Measurements from ENCODE around the gene FOXA2. TPM values are rescaled to one million over a fixed set of nuclear protein-coding genes. Genes with fewer than 3 reads are reported as not detected.
"Not testable (repeated sequence)": the region's sequence is repeated elsewhere in the genome, so short reads cannot be mapped to it uniquely, and the experiment has no call there.

FOXA2 gene
- total RNA-seq, 1 donor from 2014 or later = 35.6 TPM

DNA sequence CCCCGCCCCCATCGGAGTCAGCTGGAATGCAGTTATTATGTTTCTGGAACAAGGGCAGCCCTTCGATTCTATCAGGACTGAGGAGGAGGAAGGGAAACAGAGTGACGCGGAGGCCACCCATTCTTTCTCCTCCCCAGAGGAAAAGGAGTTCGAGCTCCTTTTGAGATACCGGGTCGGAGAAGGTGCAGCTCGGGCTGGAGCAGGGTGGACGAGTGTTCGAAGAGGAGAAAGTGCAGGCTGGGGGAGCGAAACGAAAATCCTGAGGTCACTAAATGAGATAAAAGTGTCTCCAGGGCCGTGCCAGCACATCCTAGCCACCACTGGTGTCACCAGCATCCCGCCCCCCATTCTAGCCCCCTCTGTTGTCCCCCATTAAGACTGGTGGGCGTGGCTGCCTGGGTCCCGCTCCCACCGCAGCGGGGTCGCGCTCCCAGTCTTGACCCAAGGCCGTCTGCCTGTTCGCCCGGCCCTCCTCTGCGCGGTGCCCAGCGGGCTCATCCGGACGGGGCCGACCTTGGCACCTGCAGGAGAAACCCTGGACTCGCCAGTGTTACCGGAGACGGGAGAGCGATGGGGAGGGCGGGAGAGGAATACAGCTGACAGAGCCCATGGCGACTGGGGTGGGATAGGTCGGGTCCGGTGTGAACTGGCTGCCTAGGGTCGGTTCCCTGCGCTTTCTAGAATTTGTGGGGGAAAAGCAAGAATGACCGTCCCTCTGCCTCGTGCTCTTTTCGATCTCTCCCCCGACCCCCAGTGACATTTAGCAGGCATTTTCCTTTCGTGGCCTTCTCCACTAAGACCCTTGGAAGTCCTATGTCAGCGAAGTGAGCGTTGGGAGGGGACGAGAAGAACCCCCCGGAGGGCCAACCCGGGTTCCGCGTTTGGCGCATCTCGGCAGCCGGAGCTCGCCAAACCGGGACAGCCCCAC lies 16.2 kb downstream of the FOXA2 start:
- no peak for DNase-seq (ENCODE audit: low spot score)

DNA sequence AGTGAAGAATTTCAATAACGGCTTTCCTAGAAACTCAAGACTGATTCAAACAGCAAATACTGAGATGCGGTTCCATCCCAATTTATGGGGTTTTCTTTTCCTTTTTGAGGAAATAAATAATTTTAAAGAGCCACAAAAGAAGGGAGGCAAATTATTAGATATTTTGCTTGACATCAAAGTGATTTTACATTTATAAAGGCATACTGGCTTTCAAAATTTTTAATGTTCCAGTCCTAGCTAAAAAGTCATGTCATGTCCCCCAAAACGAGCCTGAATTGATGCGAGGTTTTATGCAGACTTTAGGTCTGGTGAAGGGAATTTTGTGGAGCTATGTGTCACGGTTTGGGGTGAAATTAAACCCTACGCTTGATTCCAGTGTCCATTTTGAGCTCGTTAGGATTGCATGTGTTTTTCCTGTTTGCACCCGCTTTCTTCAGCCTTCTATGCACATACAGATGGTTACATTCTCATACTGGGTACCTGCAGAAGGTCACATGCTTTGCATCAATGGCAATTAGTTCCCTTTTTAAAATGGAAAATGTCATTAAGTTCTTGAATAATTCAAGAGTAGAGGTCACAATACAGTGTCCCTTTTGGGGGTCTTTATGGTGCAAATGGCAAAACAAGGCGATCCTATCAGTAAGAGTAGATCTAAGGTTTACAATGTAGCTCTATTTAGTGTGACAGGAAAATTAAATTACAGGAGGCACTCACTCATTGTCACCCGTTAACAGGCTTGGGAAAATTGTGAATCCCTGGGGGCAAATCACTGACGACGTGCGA lies 17.3 kb downstream of the FOXA2 start:
- DNase-seq (ENCODE audit: low spot score) = no peak

DNA sequence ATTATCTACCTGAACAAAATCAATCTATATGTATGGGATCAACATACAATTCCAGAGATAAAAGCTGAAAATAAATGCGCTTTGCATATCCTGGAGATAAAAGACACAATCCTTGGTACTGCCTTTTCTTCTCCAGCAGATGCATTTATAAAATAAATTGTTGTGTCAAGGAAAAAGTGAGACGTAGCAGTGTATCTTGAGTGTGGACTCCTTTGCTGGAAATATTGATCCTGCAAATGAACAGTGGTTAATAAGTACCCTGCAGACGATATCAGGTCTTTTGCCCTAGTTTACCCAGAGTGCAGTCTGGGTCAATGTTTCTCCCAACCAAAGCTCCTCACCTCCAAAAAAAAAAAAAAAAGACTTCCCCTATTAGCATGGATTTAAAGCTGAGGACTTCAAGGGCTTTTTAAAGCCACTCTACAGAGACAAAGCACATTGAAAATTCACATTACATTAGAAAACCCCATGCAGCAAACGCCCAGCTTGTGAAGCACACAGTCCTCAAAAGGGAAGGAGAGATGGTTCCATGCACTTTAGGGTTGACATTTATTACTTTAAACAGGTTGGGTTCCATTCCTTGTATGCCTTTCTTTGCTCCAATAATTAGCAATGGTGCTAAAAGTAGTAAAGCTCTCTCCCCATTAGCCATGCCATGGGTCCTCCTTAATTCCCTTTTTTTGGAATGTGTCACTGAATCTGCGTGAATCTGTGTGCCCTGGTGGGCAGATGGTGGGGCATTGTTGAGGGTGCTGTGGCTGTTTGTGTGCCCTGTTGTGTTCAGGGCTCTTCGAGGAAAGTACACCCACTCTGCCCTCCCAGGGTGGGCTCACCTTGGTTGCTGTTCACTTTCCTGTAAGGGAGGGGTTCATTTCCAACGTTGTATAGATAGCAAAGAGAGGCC lies 21.1 kb downstream of the FOXA2 start:
- no peak for DNase-seq (ENCODE audit: low spot score)

DNA sequence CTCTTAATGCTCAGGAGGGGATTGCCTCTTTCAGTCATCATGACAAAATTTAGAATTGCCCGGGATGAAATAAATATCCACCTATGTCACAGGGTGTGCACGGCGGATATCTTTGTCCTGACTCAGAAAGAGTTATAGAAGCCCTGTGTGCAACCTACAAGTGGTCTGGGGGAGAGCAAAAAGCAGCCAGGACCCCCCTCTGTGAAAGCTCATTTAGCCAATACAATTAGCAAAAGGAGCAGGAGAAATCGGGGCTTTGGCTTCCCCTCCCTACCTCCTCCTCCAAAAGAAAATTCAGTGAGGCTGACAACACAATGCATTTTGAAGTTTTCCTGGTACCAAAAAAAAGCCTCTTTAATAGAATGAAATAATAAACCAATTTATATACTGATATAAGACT lies 21.8 kb downstream of the FOXA2 start:
- DNase-seq (ENCODE audit: low spot score) = no peak

DNA sequence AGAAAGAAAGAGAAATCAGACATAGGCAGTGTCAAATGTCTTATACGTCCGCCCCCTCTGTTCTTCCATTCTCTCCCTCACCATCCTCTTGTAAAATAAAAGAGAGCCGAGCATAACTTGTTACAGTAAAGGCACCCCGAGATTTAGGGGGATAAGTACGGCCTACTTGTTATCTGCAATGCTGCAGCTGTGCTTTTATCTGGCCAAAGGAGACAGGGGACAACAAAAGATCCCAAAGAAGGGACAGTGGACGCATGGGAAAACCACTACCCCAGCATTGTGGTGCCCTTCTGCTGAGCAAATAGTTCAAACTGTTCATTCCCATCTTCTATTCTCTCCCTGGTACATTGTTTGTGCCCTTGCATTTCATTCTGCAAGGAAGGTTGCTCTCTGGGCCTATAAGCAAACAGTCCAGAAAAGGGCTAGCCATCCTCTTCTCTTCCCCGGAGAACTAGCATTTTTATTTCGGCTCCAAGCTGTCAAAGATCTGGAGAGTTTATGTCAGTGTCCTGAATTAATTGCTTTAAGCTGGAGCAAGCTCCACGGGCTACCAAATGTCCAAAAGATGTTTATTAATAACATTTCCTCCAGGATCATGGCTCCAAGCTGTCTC lies 22.3 kb downstream of the FOXA2 start:
- DNase-seq (ENCODE audit: low spot score) = no peak

DNA sequence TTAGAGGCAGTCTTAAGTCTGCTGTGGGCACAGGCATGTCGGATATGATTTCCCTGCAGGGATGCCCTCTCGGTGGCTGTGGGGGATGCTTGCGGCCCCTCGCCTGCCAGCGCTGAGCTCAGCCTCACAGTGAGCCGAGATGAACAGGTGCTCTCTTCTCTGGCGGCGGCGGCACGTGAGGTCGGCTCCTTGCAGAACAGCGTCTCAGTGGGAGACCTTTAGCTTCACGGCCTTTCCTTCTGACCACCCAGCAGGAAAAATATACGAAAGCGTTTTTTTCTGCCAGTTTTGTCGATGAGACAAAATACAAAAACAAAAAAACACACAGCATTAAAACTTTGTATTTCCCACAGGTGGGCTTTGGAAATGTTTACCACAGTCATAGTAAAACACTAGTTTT lies 23.6 kb downstream of the FOXA2 start:
- DNase-seq (ENCODE audit: low spot score) = no peak

DNA sequence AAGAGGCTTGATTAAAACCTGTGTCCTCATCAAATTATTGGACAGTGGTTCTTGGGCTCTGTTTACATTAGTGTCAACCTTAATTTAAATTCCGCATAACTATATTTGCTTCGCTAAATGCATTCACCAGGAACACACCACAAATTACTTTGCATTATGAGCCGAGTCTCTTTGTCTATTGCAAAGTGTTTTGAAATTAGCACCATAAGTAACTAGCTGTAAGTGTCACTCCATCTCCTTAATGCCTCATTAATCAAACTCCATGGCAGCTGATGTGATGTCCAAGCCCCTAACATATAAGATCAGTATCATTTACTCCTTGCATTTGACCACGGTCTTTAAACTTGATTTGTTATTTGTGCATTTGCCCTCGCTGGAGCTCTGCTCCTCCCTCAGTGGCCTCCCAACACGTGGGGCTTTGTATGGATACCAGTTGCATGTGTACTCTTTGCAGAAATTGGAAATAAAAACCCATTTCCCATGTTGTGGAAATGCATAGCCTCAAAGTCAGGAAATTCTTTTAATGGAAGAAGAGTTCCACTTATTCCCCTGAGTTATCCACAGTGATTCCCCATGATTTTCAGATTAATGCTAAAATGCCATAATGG lies 24.6 kb downstream of the FOXA2 start:
- no peak for DNase-seq (ENCODE audit: low spot score)

DNA sequence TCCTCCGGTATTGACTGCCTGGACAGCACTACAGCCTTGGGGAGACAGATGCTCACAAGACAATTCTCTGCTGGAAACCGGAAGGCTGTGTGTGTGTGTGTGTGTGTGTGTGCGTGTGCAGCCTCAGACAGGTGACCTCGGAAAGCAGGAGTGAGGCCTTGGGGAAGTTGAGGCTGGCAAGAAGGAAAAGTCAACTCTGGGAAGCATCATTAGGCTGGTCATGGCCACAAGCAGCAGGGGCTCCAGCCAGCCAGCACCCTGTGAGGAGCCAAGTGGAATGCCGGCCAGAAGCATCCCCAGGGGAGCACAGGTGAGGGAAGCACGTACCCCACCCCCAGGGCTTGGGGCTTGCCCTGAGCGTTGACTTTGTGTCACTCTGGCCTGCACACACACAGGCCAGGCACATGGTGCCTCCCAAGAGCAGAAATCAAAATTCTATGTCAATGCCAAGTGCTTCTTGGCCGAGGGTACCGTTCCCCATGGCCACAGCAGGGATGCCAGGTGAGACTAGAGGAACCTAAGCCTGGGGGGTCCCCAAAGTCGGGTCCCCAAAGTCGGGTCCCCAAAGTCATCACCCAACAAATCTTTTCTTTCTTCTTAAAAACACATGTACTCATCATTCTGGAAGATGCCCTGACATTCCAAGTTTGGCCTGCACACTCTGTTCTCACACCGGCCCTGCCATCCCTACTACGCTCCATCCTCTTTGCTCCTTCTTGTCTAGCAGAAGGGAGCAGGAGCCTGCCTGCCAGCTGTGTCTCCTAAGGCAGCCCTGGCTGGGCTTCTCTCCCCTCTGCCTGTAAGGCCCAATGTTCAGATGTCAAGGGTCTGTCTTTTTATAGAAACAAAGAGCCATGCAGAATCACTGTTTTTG lies 26.7 kb downstream of the FOXA2 start:
- DNase-seq (ENCODE audit: low spot score) = no peak

DNA sequence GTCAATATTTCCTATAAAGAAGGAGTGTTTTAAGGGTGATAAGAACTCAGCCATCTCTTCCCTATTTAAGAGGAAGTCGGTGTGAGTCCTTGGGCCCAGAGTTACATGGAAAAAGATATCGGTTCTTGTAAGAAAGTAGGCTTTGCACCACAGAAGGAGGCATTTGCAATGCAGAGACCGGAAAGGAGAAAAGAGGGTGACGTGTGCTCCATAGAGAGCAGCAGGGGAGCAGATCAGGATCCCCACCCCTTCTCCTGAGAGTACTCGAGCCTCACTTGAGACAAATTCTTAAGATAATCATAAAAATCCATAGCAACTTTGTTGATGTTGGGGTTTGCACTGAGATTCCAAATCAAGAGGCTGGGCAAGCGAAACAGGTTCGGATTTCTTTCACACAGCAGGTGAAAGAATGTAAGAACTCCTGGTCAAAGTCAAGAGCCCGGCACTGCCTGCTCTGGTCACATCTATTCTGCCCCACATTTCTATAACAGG lies 27.8 kb downstream of the FOXA2 start:
- no peak for DNase-seq (ENCODE audit: low spot score)

DNA sequence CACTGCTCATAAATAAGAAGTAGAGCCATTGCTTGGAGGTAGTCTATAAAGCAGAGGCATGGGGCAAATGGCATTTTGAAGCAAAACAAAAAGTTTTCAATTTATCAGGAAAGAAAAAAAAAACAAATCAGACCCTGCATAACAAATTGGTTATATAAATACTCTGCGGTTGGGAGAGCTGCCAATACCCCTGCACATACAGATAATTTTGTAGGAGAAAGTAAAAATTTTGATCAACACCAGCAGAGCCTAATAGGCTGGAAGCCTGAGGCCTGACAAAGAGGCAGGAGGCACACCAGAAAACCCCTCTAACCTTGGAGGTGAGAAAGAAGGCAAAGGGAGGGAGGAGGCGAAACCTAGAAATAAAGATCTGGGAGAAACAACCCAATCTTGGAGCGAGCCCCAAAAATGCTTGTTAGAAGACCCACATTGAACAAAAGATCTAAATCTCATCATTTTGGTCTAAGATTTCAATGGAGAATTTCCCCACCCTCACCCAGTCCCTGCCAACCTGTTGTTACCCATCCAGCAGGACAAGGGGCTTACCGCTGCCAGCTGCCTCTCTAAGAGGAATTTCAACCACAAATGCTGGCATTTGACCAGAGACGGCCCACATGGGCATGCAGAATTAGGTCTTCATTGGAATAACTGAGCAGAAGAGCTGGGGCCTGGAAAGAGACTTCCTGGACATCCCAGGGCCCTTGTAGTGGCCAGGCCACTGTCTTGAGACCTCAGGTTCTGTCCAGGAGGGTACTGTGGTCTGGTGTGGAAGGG lies 28.4 kb downstream of the FOXA2 start:
- DNase-seq (ENCODE audit: low spot score) = no peak

DNA sequence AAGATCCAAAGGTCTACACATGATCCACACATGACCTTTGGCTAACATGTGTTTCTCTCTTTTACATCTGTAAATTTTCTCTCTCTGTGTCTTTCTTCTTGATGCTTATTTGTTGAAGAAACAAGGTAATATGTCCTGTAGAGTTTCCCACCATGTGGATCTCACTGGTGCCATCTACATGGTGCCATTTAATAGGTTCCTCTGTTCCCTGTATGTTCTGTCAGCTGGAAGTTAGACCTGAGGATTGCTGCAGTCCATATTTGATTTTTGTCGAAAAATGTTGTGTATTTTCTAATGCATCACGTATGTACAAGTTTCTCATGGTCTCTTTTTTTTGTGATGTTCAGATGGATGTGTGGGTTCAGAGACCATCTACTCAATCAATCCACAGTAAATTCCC lies 30.0 kb downstream of the FOXA2 start:
- DNase-seq (ENCODE audit: low spot score) = no peak

DNA sequence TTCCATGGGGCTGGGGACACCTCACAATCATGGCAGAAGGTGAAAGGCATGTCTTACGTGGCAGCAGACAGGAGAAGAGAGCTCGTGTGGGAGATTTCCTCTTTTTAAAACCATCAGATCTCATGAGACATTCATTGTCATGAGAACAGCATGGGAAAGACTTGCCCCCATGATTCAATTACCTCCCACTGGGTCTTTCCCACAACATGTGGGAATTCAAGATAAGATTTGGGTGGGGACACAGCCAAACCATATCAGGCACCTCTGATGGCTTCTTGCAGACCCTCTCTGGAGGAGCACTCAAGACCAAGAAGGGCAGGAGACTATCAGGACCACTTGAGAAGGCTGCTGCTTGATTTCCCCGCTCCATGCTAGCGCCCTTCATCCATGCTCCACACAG lies 33.9 kb downstream of the FOXA2 start:
- DNase-seq (ENCODE audit: low spot score) = not testable (repeated sequence)

DNA sequence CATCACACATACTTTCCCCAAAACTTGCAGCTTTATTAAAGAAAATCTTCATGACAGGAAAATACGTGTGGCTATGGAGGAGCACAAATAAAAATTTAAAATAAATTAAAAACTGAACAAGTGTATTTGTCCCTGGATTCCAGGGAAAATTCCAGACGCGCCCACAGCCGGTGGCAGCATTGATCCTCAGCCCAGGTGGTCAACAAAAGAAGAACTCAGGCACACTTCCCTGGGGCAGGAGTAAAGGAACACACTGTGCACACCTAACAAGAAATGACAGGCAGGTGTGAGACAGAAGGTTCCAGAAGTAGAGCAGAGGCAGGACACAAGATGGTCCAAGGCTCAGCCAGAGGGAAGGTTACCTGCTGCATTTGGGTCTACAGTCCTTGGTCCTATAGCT lies 36.3 kb downstream of the FOXA2 start:
- no peak for DNase-seq (ENCODE audit: low spot score)

DNA sequence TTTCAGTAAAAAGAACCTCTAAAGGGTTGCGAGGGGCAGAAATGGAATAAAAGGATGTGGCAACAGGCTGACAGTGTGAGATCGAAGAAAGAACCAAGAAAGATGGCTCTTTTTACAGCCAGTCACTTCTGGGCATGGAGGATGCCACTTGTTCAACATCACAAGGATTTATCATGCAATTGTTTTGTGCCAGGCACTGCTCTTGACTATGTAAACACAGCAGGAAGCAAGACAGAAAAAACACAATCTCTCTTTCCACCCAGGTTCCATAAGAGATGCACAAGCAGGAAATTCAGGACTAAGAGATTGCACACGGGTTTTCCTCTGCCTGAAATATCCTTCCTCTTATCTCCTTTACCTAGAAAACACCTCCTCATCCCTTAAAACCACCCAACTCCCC lies 38.0 kb downstream of the FOXA2 start:
- no peak for DNase-seq (ENCODE audit: low spot score)

DNA sequence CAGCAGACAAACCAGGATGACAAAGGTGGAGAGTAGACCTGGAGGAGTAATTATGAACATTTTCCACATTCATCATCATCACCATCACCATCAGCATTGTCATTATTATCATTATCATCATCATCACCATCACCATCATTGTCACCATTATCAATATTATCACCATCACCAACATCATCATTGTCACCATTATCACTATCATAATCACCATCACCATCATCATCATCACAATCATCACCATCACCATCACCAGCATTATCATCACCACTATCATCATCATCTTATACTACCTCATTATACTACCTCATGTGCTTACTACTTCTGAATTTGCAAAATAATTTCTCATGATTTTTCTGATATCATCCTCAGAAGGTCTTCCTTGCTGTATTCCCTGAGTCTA lies 39.3 kb downstream of the FOXA2 start:
- no peak for DNase-seq (ENCODE audit: low spot score)

DNA sequence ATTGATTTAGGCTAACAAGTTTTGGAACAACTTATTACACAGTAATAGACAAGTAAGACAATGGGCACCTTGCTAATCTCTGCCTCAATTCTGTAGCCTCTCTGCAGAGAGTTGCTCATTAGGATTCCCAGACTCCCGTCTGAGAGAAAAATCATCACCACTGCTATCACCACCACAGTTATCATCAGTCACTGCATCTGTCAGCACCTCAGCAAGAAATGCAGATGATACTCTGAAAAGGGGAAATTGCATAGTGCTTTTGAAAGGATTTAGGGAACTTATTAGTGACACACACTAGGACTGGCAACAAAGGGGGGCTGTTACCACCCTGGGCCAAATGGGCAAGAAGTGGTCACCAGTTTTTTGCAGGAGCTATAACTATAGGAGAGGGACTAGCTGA lies 39.9 kb downstream of the FOXA2 start:
- DNase-seq (ENCODE audit: low spot score) = no peak

DNA sequence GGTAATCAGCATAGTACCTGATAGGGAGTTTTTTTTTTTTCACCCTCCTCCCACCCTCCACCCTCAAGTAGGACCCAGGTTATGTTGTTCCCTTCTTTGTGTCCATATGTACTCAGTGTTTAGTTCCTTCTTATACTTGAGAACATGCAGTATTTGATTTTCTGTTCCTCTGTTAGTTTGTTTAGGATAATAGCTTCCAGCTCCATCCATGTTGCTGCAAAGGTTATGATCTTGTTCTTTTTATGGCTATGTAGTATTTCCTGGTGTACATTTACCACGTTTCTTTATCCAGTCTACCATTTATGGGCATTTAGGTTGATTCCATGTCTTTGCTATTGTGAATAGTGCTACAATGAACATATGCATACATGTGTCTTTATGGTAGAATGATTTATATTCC lies 41.9 kb downstream of the FOXA2 start:
- no peak for DNase-seq (ENCODE audit: low spot score)

DNA sequence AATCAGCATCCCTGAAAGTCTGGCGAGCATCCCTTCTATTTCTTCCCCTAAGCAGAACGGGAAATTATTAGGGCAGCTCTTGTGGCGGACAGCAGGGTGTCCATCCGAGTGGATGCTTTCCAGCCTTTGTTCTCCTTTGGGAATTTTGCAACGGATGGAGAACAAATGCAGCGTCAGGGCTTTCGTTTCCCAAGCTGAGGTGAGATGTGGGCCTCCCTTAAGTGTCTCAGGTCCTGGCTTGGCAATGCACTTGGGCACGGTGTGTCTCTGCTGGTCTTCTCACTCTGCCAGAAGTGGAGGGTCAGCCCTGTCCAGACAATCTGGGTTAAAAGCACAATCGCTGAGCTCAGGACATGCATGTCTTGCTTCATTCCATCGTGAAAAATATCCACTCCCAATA lies 43.5 kb downstream of the FOXA2 start:
- DNase-seq (ENCODE audit: low spot score) = no peak
